K562 (cell line): ENCODE data around the gene CUL9. TPM values are rescaled to one million over a fixed set of nuclear protein-coding genes. Genes with fewer than 3 reads are reported as not detected.

ENCODE experiments used
- ATF3 ChIP-seq, 2 experiments: fragments of 450-650 bp in 1 of 2; sonication (generic) in 1 of 2; formaldehyde crosslinking in 1 of 2; IDR thresholded peaks in 1 of 2; conservative IDR thresholded peaks in 1 of 2; 2 replicates each; pipeline versions ENCODE4 v1.6.1 to v1.8.1; 2016 to 2023; ENCODE audit warnings: mild to moderate bottlenecking in 2 of 2, moderate library complexity in 2 of 2, inconsistent platforms in 1 of 2, missing genetic modification reagents in 1 of 2
- C11orf30 ChIP-seq: fragments of 450-650 bp; IDR thresholded peaks from 2 replicates; pipeline ENCODE4 v1.6.1; 2016; ENCODE audit warnings: low read depth, mild to moderate bottlenecking
- ETV1 ChIP-seq: fragments of 450-650 bp; conservative IDR thresholded peaks from 2 replicates; pipeline ENCODE4 v1.6.1; 2016; ENCODE audit warnings: missing genetic modification characterization, control low read depth, low read depth, missing compliant biosample characterization
- MXI1 ChIP-seq: IDR thresholded peaks from 2 replicates; pipeline ENCODE4 v1.6.1; 2011; ENCODE audit warnings: low read depth, mild to moderate bottlenecking, improper control_type of control experiment, low read length
- NFE2L1 ChIP-seq: fragments of 450-650 bp; IDR thresholded peaks from 2 replicates; pipeline ENCODE4 v1.6.1; 2016; ENCODE audit warnings: missing genetic modification characterization, low read depth, mild to moderate bottlenecking, missing compliant biosample characterization, moderate library complexity, borderline replicate concordance
- SMAD2 ChIP-seq: fragments of 150-350 bp; IDR thresholded peaks from 2 replicates; pipeline ENCODE4 v1.6.1; 2014; ENCODE audit warnings: low read depth, mild to moderate bottlenecking, low read length
- SMC3 ChIP-seq: conservative IDR thresholded peaks from 2 replicates; pipeline ENCODE4 v1.6.1; 2011; ENCODE audit warnings: low read depth, low read length, improper control_type of control experiment; ENCODE audit not compliant: insufficient read depth
- TEAD4 ChIP-seq, 2 experiments: sonication (generic) in 1 of 2; formaldehyde crosslinking in 1 of 2; IDR thresholded peaks; 2 replicates each; pipeline versions ENCODE4 v1.6.1 to v1.8.0; 2012 to 2022; ENCODE audit warnings: borderline replicate concordance in 1 of 2, inconsistent platforms in 1 of 2, low read length in 1 of 2, mild to moderate bottlenecking in 1 of 2, missing genetic modification reagents in 1 of 2
- ZBTB12 ChIP-seq: fragments of 250-450 bp; sonication (Bioruptor Pico); IDR thresholded peaks from 2 replicates; pipeline ENCODE4 v1.4.0; 2020
- ZNF174 ChIP-seq: fragments of 250-450 bp; sonication (Bioruptor Pico); IDR thresholded peaks from 2 replicates; pipeline ENCODE4 v1.4.0; 2020; ENCODE audit warnings: mild to moderate bottlenecking
- ZNF184 ChIP-seq: sonication (generic); formaldehyde crosslinking; IDR thresholded peaks from 2 replicates; pipeline ENCODE4 v1.5.0; 2020; ENCODE audit warnings: missing genetic modification reagents
- ZNF280A ChIP-seq: fragments of 450-650 bp; IDR thresholded peaks from 2 replicates; pipeline ENCODE4 v1.6.1; 2018; ENCODE audit warnings: mild to moderate bottlenecking, low read depth; ENCODE audit not compliant: partially characterized antibody
- ZNF507 ChIP-seq: conservative IDR thresholded peaks from 2 replicates; pipeline ENCODE4 v1.6.1; 2017; ENCODE audit warnings: missing genetic modification characterization, missing compliant biosample characterization
- ZNF780A ChIP-seq: fragments of 250-450 bp; sonication (Bioruptor Pico); IDR thresholded peaks from 2 replicates; pipeline ENCODE4 v1.5.0; 2021; ENCODE audit warnings: mild to moderate bottlenecking
- polyA plus RNA-seq, 8 experiments: library from polyadenylated mRNA; depleted of rRNA in 4 of 8; stranded (reverse) in 5 of 8; unstranded in 3 of 8; fragments of >200 nt; fragmentation: Nextera tagmentation in 2 of 8; fragmentation: Illumina TruSeq in 1 of 8; extraction: Ambion mirVana in 2 of 8; extraction: Trizol in 1 of 8; gene quantifications; 2 replicates each; pipeline versions ENCODE4 v1.2.1 to v1.2.3, GENCODE V29; 2011 to 2014; ENCODE audit warnings: inconsistent platforms in 1 of 8, missing spikeins in 1 of 8
- total RNA-seq, 7 experiments: library from RNA; depleted of rRNA in 6 of 7; stranded (reverse); fragments of >200 nt in 6 of 7; fragmentation: Illumina TruSeq in 2 of 7; extraction: Trizol in 2 of 7; gene quantifications; 2 replicates each; pipeline versions ENCODE4 v1.2.1 to v1.2.3, GENCODE V29; 2011 to 2021; ENCODE audit warnings: low replicate concordance in 1 of 7
- TF ChIP-seq, protein P1 (sequence below): IDR thresholded peaks from 3 replicates; pipeline ENCODE4 v1.6.1; 2011; ENCODE audit warnings: borderline replicate concordance, mild to moderate bottlenecking; ENCODE audit not compliant: insufficient read length, insufficient read depth
- TF ChIP-seq, protein P2 (sequence below): sonication (generic); formaldehyde crosslinking; IDR thresholded peaks from 2 replicates; pipeline ENCODE4 v1.4.0; 2020; ENCODE audit warnings: mild to moderate bottlenecking, missing genetic modification reagents
- TF ChIP-seq, protein P3 (sequence below): fragments of 450-650 bp; IDR thresholded peaks from 2 replicates; pipeline ENCODE4 v1.6.1; 2017; ENCODE audit warnings: mild to moderate bottlenecking, moderate library complexity

Gene CUL9
- total and polyA plus RNA-seq, 9 of the 15 experiments (the other 6 are each of a cell fraction or from before 2014, with no cell fraction given): 0.50 to 20.7 (median 6.6) TPM

- TF ChIP-seq, protein P1, sequence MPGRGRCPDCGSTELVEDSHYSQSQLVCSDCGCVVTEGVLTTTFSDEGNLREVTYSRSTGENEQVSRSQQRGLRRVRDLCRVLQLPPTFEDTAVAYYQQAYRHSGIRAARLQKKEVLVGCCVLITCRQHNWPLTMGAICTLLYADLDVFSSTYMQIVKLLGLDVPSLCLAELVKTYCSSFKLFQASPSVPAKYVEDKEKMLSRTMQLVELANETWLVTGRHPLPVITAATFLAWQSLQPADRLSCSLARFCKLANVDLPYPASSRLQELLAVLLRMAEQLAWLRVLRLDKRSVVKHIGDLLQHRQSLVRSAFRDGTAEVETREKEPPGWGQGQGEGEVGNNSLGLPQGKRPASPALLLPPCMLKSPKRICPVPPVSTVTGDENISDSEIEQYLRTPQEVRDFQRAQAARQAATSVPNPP: no peak
- no peak for TF ChIP-seq SMAD2
- TF ChIP-seq ATF3 (IDR thresholded peaks at IDR 0.05): no peak
- no peak for TF ChIP-seq ATF3 (CRISPR knock-in tag; conservative IDR thresholded peaks at IDR 0.05)
- TF ChIP-seq ZNF280A: no peak
- TF ChIP-seq C11orf30: peak; percentile 92
- TF ChIP-seq ZNF184 (CRISPR knock-in tag): no peak
- TF ChIP-seq ZNF780A (CRISPR knock-in tag): no peak
- no peak for TF ChIP-seq ZNF507 (tag)
- TF ChIP-seq MXI1: no peak
- TF ChIP-seq, protein P2, sequence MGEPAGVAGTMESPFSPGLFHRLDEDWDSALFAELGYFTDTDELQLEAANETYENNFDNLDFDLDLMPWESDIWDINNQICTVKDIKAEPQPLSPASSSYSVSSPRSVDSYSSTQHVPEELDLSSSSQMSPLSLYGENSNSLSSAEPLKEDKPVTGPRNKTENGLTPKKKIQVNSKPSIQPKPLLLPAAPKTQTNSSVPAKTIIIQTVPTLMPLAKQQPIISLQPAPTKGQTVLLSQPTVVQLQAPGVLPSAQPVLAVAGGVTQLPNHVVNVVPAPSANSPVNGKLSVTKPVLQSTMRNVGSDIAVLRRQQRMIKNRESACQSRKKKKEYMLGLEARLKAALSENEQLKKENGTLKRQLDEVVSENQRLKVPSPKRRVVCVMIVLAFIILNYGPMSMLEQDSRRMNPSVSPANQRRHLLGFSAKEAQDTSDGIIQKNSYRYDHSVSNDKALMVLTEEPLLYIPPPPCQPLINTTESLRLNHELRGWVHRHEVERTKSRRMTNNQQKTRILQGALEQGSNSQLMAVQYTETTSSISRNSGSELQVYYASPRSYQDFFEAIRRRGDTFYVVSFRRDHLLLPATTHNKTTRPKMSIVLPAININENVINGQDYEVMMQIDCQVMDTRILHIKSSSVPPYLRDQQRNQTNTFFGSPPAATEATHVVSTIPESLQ (CRISPR knock-in tag): peak; percentile 50; the same call in 1 of the 2 replicates
- TF ChIP-seq, protein P3, sequence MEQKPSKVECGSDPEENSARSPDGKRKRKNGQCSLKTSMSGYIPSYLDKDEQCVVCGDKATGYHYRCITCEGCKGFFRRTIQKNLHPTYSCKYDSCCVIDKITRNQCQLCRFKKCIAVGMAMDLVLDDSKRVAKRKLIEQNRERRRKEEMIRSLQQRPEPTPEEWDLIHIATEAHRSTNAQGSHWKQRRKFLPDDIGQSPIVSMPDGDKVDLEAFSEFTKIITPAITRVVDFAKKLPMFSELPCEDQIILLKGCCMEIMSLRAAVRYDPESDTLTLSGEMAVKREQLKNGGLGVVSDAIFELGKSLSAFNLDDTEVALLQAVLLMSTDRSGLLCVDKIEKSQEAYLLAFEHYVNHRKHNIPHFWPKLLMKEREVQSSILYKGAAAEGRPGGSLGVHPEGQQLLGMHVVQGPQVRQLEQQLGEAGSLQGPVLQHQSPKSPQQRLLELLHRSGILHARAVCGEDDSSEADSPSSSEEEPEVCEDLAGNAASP: no peak
- TF ChIP-seq ZBTB12 (CRISPR knock-in tag): no peak; the same call in 1 of the 2 replicates
- no peak for TF ChIP-seq ETV1 (tag)
- no peak for TF ChIP-seq NFE2L1 (tag)
- TF ChIP-seq TEAD4 (IDR thresholded peaks at IDR 0.05; ENCODE audit: low read length): peak; percentile 25
- no peak for TF ChIP-seq TEAD4 (CRISPR knock-in tag; IDR thresholded peaks at IDR 0.05; ENCODE audit: borderline replicate concordance)
- peak; percentile 65; the same call in 1 of the 2 replicates for TF ChIP-seq SMC3
- TF ChIP-seq ZNF174 (CRISPR knock-in tag): no peak
Measured at GRCh38 chr6:43228951-43229802, 47.2 kb downstream of the CUL9 start, which contains the start of gene DNPH1 (continued).
